ENCODE data around the gene ZDHHC14. TPM values are rescaled to one million over a fixed set of nuclear protein-coding genes. Genes with fewer than 3 reads are reported as not detected.
"Not testable (repeated sequence)": the region's sequence is repeated elsewhere in the genome, so short reads cannot be mapped to it uniquely, and the experiment has no call there.

The ZDHHC14 gene
- total RNA-seq, 2 experiments from 2014 or later: 1.1 to 1.2 TPM

DNA sequence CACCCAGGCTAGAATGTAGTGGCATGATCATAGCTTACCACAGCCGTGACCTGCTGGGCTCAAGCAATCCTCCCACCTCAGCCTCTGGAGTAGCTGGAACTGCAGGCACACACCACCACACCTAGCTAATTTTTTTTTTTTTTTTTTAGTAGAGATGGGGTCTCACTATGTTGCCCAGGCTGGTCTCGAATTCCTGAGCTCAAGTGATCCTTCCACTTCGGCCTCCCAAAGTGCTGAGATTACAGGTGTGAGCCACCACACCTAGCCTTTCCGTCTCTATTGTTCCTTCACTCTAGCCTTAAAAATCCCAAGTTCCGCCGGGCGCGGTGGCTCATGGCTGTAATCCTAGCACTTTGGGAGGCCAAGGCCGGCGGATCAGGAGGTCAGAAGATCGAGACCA, 14.2 kb downstream of the ZDHHC14 start:
- intact Hi-C loops (cut with micrococcal nuclease); CTCF ChIA-PET; H3K4me3 Mint-ChIP-seq; H3K4me1 Mint-ChIP-seq (ENCODE audit: low read depth); H3K27ac Mint-ChIP-seq; DNase-seq; H3K27me3 Mint-ChIP-seq (ENCODE audit: low read depth); H3K36me3 Mint-ChIP-seq (ENCODE audit: low read depth): not testable (repeated sequence)
- peaks cover 14% of the 10 kb centered on the region for H3K9me3 Mint-ChIP-seq

DNA sequence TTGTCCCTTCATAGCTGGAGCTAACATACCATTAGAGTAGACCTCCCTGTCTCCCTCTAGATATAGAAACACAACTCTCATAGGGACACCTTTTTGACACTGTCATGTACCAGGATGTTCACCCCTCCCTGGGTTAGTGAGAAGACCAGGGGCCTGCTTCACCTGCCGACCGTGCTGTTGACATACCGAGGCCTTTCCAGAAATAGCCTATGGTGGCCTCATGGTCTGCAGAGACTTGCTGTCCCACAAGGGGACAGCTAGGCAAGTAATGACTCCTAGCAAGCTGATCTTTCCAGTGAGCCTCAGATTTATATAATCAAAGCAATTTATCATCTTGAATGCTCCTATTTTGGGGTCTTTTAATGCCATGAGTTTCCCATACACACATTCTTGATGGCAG, 15.0 kb downstream of the ZDHHC14 start:
- CTCF ChIA-PET: no interaction called here
- intact Hi-C loops (cut with micrococcal nuclease): no loop called here
- no peak for DNase-seq
- peaks cover 3% of the 10 kb centered on the region for H3K36me3 Mint-ChIP-seq (ENCODE audit: low read depth)
- no peak overlapping the region for H3K4me3 Mint-ChIP-seq
- no peak overlapping the region for H3K27ac Mint-ChIP-seq
- H3K9me3 Mint-ChIP-seq: peaks cover 9% of the 10 kb centered on the region
- no peaks in the 10 kb centered on the region for H3K4me1 Mint-ChIP-seq (ENCODE audit: low read depth)
- no peaks in the 10 kb centered on the region for H3K27me3 Mint-ChIP-seq (ENCODE audit: low read depth)

DNA sequence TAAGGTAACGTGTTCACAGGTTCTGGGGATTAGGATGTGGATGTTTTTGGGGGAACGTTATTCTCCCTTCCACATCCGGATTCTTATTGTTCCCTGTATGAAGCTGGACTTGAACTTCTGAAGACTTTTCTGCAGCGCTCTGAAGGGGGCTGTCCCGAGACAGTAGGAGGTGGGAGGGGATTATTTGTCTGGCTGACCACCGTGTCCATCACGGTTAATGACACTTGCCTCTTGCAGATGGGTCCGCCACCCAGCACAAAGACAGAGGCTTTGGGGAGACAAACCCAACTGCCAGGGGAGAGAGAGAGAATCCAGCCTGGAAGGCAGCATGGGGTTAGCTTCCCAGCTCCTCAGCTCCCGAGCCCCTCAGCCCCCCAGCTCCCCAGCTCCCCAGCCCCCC, 16.7 kb downstream of the ZDHHC14 start:
- CTCF ChIA-PET: no interaction called here
- intact Hi-C loops (cut with micrococcal nuclease): no loop called here
- no peaks in the 10 kb centered on the region for H3K4me1 Mint-ChIP-seq (ENCODE audit: low read depth)
- H3K36me3 Mint-ChIP-seq (ENCODE audit: low read depth): no peaks in the 10 kb centered on the region
- H3K27me3 Mint-ChIP-seq (ENCODE audit: low read depth): no peaks in the 10 kb centered on the region
- no peak overlapping the region for H3K4me3 Mint-ChIP-seq
- no peaks in the 10 kb centered on the region for H3K9me3 Mint-ChIP-seq
- H3K27ac Mint-ChIP-seq: no peak overlapping the region
- DNase-seq: no peak

DNA sequence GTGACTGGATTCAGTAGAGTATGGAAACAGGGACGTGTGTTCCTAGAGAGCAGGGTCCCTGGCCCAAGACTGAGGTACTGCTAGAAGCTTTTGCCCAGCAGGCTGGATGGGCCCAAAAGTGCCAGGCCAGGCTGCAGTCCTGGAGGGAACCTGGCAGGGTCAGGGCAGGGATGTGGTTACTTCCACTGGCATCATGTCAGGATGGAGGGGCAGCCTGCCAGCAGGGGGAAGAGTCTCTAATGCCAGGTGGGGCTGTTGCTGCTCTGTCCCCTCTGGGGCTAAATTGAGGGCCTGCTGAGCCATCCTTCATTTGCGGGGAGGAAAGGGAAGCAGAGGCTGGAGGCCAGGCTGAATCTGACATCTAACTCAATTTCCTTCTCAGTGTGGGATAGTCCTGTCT, 17.2 kb downstream of the ZDHHC14 start:
- no peaks in the 10 kb centered on the region for H3K27me3 Mint-ChIP-seq (ENCODE audit: low read depth)
- H3K4me3 Mint-ChIP-seq: no peak overlapping the region
- no peaks in the 10 kb centered on the region for H3K36me3 Mint-ChIP-seq (ENCODE audit: low read depth)
- intact Hi-C loops (cut with micrococcal nuclease): no loop called here
- H3K4me1 Mint-ChIP-seq (ENCODE audit: low read depth): no peaks in the 10 kb centered on the region
- no peak for DNase-seq
- CTCF ChIA-PET: no interaction called here
- H3K27ac Mint-ChIP-seq: no peak overlapping the region
- H3K9me3 Mint-ChIP-seq: no peaks in the 10 kb centered on the region

DNA sequence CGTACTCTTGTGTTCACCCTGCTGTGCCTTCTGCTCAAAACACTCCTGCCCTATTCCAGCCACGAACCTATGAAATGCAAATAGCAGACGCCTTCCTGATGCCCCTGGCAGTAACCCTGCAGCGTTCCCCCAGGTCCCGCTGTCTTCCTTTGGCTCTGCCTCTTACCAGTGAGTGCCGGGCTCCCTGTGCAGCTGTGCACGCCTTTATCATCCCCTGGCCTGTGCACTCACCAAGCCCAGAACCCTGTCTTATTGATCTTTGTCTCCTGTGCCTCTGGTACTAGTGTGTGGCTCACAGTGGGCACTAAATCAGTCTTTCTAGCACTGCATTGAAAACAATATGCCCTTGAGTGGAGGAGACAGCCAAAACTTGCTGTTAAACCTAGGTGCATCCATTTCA, 19.7 kb downstream of the ZDHHC14 start:
- H3K27ac Mint-ChIP-seq: no peak overlapping the region
- no peak overlapping the region for H3K4me3 Mint-ChIP-seq
- H3K36me3 Mint-ChIP-seq (ENCODE audit: low read depth): no peaks in the 10 kb centered on the region
- no peak for DNase-seq
- intact Hi-C loops (cut with micrococcal nuclease): no loop called here
- no peaks in the 10 kb centered on the region for H3K27me3 Mint-ChIP-seq (ENCODE audit: low read depth)
- H3K4me1 Mint-ChIP-seq (ENCODE audit: low read depth): no peaks in the 10 kb centered on the region
- CTCF ChIA-PET: no interaction called here
- no peaks in the 10 kb centered on the region for H3K9me3 Mint-ChIP-seq

DNA sequence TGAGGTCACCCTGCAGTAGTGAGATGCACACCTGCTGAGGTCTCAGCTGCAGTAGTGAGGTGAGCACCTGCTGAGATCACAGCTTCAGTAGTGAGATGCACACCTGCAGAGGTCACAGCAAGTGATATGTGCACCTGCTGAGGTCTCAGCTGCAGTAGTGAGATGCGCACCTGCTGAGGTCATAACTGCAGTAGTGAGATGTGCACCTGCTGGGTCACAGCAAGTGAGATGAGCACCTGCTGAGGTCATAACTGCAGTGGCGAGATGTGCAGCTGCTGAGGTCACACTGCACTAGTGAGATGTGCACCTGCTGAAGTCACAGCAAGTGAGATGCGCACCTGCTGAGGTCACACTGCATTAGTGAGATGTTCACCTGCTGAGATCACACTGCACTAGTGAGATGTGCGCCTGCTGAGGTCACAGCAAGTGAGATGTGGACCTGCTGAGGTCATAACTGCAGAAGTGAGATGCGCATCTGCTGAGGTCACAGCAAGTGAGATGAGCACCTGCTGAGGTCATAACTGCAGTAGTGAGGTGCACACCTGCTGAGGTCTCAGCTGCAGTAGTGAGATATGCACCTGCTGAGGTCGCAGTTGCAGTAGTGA, 20.8 kb downstream of the ZDHHC14 start:
- CTCF ChIA-PET: interaction anchor here (0.7 kb wide), 1 partner anchor 265 kb away, joined by 6 read pairs; no protein-coding TSS in a partner anchor
- Mint-ChIP-seq H3K27ac (no peak overlapping the region), H3K9me3 (no peaks in the 10 kb centered on the region), H3K4me1 (ENCODE audit: low read depth) (no peaks in the 10 kb centered on the region), H3K27me3 (ENCODE audit: low read depth) (no peaks in the 10 kb centered on the region), H3K4me3 (no peak overlapping the region), H3K36me3 (ENCODE audit: low read depth) (no peaks in the 10 kb centered on the region)
- DNase-seq: no peak
- intact Hi-C loops (cut with micrococcal nuclease): no loop called here

DNA sequence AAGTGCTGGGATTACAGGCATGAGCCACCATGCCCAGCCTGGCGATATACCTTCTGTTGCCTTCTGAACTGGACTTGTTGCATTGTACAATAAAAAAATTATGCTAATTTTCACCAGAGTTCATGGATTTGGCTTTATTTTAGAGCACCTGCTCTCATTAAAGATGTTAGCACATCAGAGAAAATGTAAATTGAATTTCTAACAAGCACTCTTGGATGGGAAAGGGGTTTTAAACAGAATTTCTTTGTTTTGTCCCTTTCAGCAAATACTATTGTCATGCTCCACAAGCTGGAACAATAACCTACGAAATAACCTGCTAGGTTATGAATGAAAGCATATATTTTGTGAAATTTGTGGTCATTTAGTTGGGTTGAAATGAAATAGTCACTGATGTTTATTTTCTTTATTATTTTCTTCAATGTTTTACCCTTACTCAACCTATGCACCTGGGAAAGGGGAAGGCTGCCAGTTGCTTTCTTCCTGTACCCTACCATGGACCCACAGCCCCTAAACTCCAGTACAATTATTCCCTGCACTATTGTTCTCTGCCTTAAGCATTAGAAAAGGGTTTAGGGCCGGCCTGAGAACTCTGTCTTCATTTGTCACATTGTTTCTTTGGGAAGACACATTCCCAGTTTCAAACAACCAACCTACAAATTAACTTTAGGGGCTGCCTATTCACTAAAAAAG, 22.2 kb downstream of the ZDHHC14 start:
- no peaks in the 10 kb centered on the region for H3K9me3 Mint-ChIP-seq
- CTCF ChIA-PET: no interaction called here
- intact Hi-C loops (cut with micrococcal nuclease): no loop called here
- H3K27ac Mint-ChIP-seq: no peak overlapping the region
- no peak for DNase-seq
- H3K4me1 Mint-ChIP-seq (ENCODE audit: low read depth): no peaks in the 10 kb centered on the region
- no peaks in the 10 kb centered on the region for H3K27me3 Mint-ChIP-seq (ENCODE audit: low read depth)
- no peak overlapping the region for H3K4me3 Mint-ChIP-seq
- no peaks in the 10 kb centered on the region for H3K36me3 Mint-ChIP-seq (ENCODE audit: low read depth)

DNA sequence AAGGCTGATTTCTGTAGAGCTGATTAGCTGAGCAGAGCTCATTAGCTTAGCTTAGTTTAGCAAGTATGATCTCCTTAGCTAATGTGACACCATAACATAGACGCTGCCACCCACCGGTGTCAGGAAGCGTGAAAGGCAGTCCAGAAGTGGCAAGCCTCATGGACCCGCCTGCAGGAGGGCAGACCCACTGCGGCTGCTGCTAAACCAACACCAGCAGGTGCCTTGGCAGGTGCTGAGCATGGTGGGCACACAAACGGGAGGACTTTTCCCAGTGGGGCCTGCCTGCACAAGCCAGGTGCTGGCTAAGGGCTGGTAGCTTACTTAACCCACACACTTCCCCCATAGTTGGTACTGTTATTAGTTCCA, 22.7 kb downstream of the ZDHHC14 start:
- no peak overlapping the region for H3K4me3 Mint-ChIP-seq
- H3K27ac Mint-ChIP-seq: no peak overlapping the region
- H3K36me3 Mint-ChIP-seq (ENCODE audit: low read depth): no peaks in the 10 kb centered on the region
- intact Hi-C loops (cut with micrococcal nuclease): no loop called here
- CTCF ChIA-PET: no interaction called here
- no peak for DNase-seq
- no peaks in the 10 kb centered on the region for H3K4me1 Mint-ChIP-seq (ENCODE audit: low read depth)
- no peaks in the 10 kb centered on the region for H3K9me3 Mint-ChIP-seq
- no peaks in the 10 kb centered on the region for H3K27me3 Mint-ChIP-seq (ENCODE audit: low read depth)

DNA sequence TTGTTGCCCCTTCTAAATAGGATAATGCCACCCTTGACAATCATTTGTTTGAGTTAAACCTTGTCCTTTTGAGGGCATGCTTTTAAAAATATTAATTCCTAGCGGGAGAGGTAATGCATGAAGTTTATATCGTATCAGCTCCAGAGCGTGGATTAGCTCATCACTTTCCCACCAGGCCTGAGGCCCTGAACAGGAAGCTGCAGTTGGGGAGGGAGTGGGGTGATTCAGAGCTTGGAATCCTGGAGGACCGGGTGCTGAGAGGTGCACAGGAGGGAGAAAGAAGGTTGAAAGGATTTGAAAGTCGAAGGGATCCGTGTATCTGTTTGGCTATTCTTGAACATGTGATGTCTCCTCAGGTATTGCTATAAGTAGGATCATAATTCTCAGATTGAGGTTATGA, 25.0 kb downstream of the ZDHHC14 start:
- CTCF ChIA-PET: interaction anchor here (1.4 kb wide), 1 partner anchor 10 kb away, joined by 3 read pairs; no protein-coding TSS in a partner anchor
- Mint-ChIP-seq H3K27ac (no peak overlapping the region), H3K4me3 (no peak overlapping the region), H3K36me3 (ENCODE audit: low read depth) (no peaks in the 10 kb centered on the region), H3K27me3 (ENCODE audit: low read depth) (no peaks in the 10 kb centered on the region), H3K4me1 (ENCODE audit: low read depth) (no peaks in the 10 kb centered on the region), H3K9me3 (no peaks in the 10 kb centered on the region)
- intact Hi-C loops (cut with micrococcal nuclease): no loop called here
- DNase-seq: no peak

DNA sequence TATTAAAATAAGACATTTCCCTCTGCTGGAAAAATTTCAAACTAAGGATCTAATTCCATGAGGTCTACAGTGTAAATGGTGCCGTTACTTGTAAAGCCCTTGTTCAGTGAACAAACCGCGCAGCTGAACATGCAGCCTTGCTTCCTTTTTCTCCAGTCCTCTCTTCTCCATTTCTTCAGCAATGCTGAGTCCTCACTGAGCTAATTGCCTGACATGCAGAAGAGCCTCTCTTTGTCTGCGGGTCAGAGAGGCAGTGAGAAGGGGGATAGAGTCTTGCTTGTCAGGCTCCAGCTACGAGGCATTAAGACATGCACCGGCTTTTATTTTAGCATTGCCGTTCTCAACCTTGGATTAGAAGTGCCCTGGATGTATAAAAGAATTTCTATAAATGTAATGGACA, 25.7 kb downstream of the ZDHHC14 start:
- Mint-ChIP-seq H3K4me3 (no peak overlapping the region), H3K27ac (no peak overlapping the region), H3K27me3 (ENCODE audit: low read depth) (no peaks in the 10 kb centered on the region), H3K4me1 (ENCODE audit: low read depth) (no peaks in the 10 kb centered on the region), H3K36me3 (ENCODE audit: low read depth) (no peaks in the 10 kb centered on the region), H3K9me3 (no peaks in the 10 kb centered on the region)
- DNase-seq: no peak
- intact Hi-C loops (cut with micrococcal nuclease): no loop called here
- CTCF ChIA-PET: interaction anchor here (1.4 kb wide), 1 partner anchor 10 kb away, joined by 3 read pairs; no protein-coding TSS in a partner anchor

DNA sequence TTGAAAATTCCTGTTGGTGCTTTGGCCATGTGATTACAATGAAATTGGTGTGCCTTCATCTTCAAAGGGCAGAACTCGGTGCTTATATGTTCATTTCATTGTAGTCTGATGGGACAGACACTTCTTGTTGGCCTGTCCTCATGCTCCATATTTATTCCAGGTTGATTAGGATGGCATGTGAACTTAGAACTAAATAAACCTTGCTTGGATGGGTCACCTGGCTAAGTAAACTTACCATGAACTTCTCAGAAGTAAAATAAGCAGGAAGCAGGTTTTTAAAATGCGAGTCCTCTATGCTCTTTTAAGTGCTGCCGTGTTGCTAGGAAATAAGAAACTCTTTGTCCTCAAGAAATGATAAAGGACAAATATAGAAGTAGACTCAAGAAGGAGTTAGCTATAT, 26.7 kb downstream of the ZDHHC14 start:
- Mint-ChIP-seq H3K36me3 (ENCODE audit: low read depth) (no peaks in the 10 kb centered on the region), H3K27ac (no peak overlapping the region), H3K4me1 (ENCODE audit: low read depth) (no peaks in the 10 kb centered on the region), H3K27me3 (ENCODE audit: low read depth) (no peaks in the 10 kb centered on the region), H3K4me3 (no peak overlapping the region), H3K9me3 (no peaks in the 10 kb centered on the region)
- no peak for DNase-seq
- CTCF ChIA-PET: interaction anchor here (0.6 kb wide), 1 partner anchor 206 kb away, joined by 6 read pairs; no protein-coding TSS in a partner anchor
- intact Hi-C loops (cut with micrococcal nuclease): no loop called here

DNA sequence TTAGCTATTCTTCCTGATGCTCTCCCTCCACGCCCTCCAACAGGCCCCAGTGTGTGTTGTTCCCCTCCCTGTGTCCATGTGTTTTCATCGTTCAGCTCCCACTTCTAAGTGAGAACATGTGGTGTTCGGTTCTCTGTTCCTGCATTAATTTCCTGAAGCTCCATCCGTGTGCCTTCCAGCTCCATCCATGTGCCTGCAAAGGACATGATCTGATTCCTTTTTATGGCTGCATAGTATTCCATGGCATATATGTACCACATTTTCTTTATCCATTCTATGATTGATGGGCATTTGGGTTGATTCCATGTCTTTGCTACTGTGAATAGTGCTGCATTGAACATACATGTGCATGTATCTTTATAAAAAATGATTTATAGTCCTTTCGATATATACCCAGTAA, 27.4 kb downstream of the ZDHHC14 start:
- H3K27ac Mint-ChIP-seq; DNase-seq; H3K36me3 Mint-ChIP-seq (ENCODE audit: low read depth); intact Hi-C loops (cut with micrococcal nuclease); H3K4me1 Mint-ChIP-seq (ENCODE audit: low read depth); H3K27me3 Mint-ChIP-seq (ENCODE audit: low read depth); H3K4me3 Mint-ChIP-seq; H3K9me3 Mint-ChIP-seq: not testable (repeated sequence)
- CTCF ChIA-PET: interaction anchor here (0.7 kb wide), 1 partner anchor 1291 kb away, joined by 4 read pairs; no protein-coding TSS in a partner anchor

DNA sequence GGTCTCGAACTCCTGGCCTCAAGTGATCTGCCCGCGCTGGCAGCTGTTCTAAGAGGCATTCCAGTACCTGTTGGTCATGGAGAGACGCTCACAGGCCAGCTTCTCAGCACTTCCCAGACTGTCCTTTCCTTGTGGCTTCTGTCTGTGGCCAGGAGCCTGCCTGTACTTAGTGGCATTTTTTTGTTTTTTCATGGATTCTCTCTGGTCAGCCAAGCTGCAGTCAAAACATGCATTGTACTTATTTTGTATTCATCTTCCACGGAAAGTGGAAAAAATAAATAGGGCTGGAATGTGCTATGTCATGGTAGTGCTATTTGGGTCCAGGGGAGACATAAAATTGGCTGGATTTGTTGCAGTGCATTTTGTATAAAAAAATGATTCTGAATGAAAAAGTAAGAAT, 29.1 kb downstream of the ZDHHC14 start:
- no peaks in the 10 kb centered on the region for H3K4me1 Mint-ChIP-seq (ENCODE audit: low read depth)
- intact Hi-C loops (cut with micrococcal nuclease): no loop called here
- CTCF ChIA-PET: no interaction called here
- no peak overlapping the region for H3K4me3 Mint-ChIP-seq
- H3K27ac Mint-ChIP-seq: no peak overlapping the region
- no peaks in the 10 kb centered on the region for H3K9me3 Mint-ChIP-seq
- H3K36me3 Mint-ChIP-seq (ENCODE audit: low read depth): no peaks in the 10 kb centered on the region
- no peaks in the 10 kb centered on the region for H3K27me3 Mint-ChIP-seq (ENCODE audit: low read depth)
- no peak for DNase-seq
